Measurements from ENCODE around the gene SLC35E3.

SLC35E3 gene

GRCh38 chr12:68761442-68761812 lies 15.5 kb downstream of the SLC35E3 start:
- Mint-ChIP-seq H3K9me3 (no peaks in the 10 kb centered on the region), H3K27ac (no peak overlapping the region), H3K4me3 (no peak overlapping the region), H3K36me3 (ENCODE audit: low read depth) (peaks cover 17% of the 10 kb centered on the region), H3K27me3 (no peaks in the 10 kb centered on the region), H3K4me1 (no peaks in the 10 kb centered on the region)
- no peak for DNase-seq
- ATAC-seq, result no peak

GRCh38 chr12:68761901-68762630 lies 16.1 kb downstream of the SLC35E3 start:
- DNase-seq, result no peak
- Mint-ChIP-seq H3K9me3 (no peaks in the 10 kb centered on the region), H3K27ac (no peak overlapping the region), H3K4me3 (no peak overlapping the region), H3K4me1 (no peaks in the 10 kb centered on the region), H3K36me3 (ENCODE audit: low read depth) (peaks cover 14% of the 10 kb centered on the region), H3K27me3 (no peaks in the 10 kb centered on the region)
- no peak for ATAC-seq

- Mint-ChIP-seq H3K36me3 (ENCODE audit: low read depth) (peaks cover 13% of the 10 kb centered on the region), H3K27ac (no peak overlapping the region), H3K27me3 (no peaks in the 10 kb centered on the region), H3K4me3 (no peak overlapping the region), H3K9me3 (no peaks in the 10 kb centered on the region), H3K4me1 (no peaks in the 10 kb centered on the region)
- no peak for ATAC-seq
- no peak for DNase-seq
Observed at GRCh38 chr12:68762691-68763090, 16.7 kb downstream of the SLC35E3 start.

GRCh38 chr12:68765696-68766095 lies 19.7 kb downstream of the SLC35E3 start:
- no peaks in the 10 kb centered on the region for H3K4me1 Mint-ChIP-seq
- no peaks in the 10 kb centered on the region for H3K27me3 Mint-ChIP-seq
- no peaks in the 10 kb centered on the region for H3K9me3 Mint-ChIP-seq
- no peak overlapping the region for H3K27ac Mint-ChIP-seq
- ATAC-seq (no peak), DNase-seq (no peak)
- H3K4me3 Mint-ChIP-seq, result no peak overlapping the region
- H3K36me3 Mint-ChIP-seq (ENCODE audit: low read depth), result peaks cover 8% of the 10 kb centered on the region

- H3K27ac Mint-ChIP-seq, result no peak overlapping the region
- H3K9me3 Mint-ChIP-seq, result no peaks in the 10 kb centered on the region
- H3K27me3 Mint-ChIP-seq, result no peaks in the 10 kb centered on the region
- H3K4me3 Mint-ChIP-seq, result no peak overlapping the region
- no peak for DNase-seq
- H3K36me3 Mint-ChIP-seq (ENCODE audit: low read depth), result peaks cover 8% of the 10 kb centered on the region
- no peak for ATAC-seq
- peaks cover 2% of the 10 kb centered on the region for H3K4me1 Mint-ChIP-seq
Observed at GRCh38 chr12:68766646-68767045, 20.7 kb downstream of the SLC35E3 start.

GRCh38 chr12:68767191-68767590 lies 21.2 kb downstream of the SLC35E3 start:
- Mint-ChIP-seq H3K9me3 (no peaks in the 10 kb centered on the region), H3K27ac (no peak overlapping the region)
- no peak for ATAC-seq

GRCh38 chr12:68768431-68768939 lies 22.5 kb downstream of the SLC35E3 start:
- H3K4me3 Mint-ChIP-seq, result no peak overlapping the region
- no peak for ATAC-seq
- no peaks in the 10 kb centered on the region for H3K9me3 Mint-ChIP-seq
- H3K27ac Mint-ChIP-seq, result no peak overlapping the region
- H3K4me1 Mint-ChIP-seq, result peaks cover 15% of the 10 kb centered on the region
- peaks cover 5% of the 10 kb centered on the region for H3K36me3 Mint-ChIP-seq (ENCODE audit: low read depth)
- no peak for DNase-seq
- no peaks in the 10 kb centered on the region for H3K27me3 Mint-ChIP-seq

More at GRCh38 chr12:68767191-68767590, 21.2 kb downstream of the SLC35E3 start:
- Mint-ChIP-seq H3K36me3 (ENCODE audit: low read depth) (peaks cover 5% of the 10 kb centered on the region), H3K4me1 (peaks cover 2% of the 10 kb centered on the region), H3K27me3 (no peaks in the 10 kb centered on the region), H3K4me3 (no peak overlapping the region)
- DNase-seq, result no peak

- Mint-ChIP-seq H3K27me3 (no peaks in the 10 kb centered on the region), H3K9me3 (no peaks in the 10 kb centered on the region), H3K27ac (no peak overlapping the region), H3K36me3 (ENCODE audit: low read depth) (no peaks in the 10 kb centered on the region), H3K4me1 (peaks cover 21% of the 10 kb centered on the region), H3K4me3 (no peak overlapping the region)
- ATAC-seq (no peak), DNase-seq (no peak)
Observed at GRCh38 chr12:68769941-68770340, 24.0 kb downstream of the SLC35E3 start.

- DNase-seq, result no peak
- no peaks in the 10 kb centered on the region for H3K9me3 Mint-ChIP-seq
- H3K36me3 Mint-ChIP-seq (ENCODE audit: low read depth), result no peaks in the 10 kb centered on the region
- ATAC-seq, result no peak
- H3K4me1 Mint-ChIP-seq, result peaks cover 21% of the 10 kb centered on the region
- H3K4me3 Mint-ChIP-seq, result no peak overlapping the region
- H3K27ac Mint-ChIP-seq, result no peak overlapping the region
- no peaks in the 10 kb centered on the region for H3K27me3 Mint-ChIP-seq
Observed at GRCh38 chr12:68771223-68771925, 25.4 kb downstream of the SLC35E3 start.

GRCh38 chr12:68772714-68773113 lies 26.7 kb downstream of the SLC35E3 start:
- Mint-ChIP-seq H3K27ac (peak overlapping the region; percentile 70), H3K4me3 (peak overlapping the region; percentile 21), H3K27me3 (no peaks in the 10 kb centered on the region), H3K9me3 (no peaks in the 10 kb centered on the region), H3K4me1 (peaks cover 21% of the 10 kb centered on the region), H3K36me3 (ENCODE audit: low read depth) (no peaks in the 10 kb centered on the region)
- no peak for ATAC-seq
- DNase-seq, result no peak

- ATAC-seq, result no peak
- H3K27me3 Mint-ChIP-seq, result no peaks in the 10 kb centered on the region
Observed at GRCh38 chr12:68773582-68773981, 27.6 kb downstream of the SLC35E3 start.

GRCh38 chr12:68775121-68775630 lies 29.2 kb downstream of the SLC35E3 start:
- H3K4me1 Mint-ChIP-seq, result peaks cover 21% of the 10 kb centered on the region
- no peaks in the 10 kb centered on the region for H3K9me3 Mint-ChIP-seq
- no peaks in the 10 kb centered on the region for H3K36me3 Mint-ChIP-seq (ENCODE audit: low read depth)
- no peaks in the 10 kb centered on the region for H3K27me3 Mint-ChIP-seq
- no peak for DNase-seq
- no peak for ATAC-seq
- H3K4me3 Mint-ChIP-seq, result no peak overlapping the region
- H3K27ac Mint-ChIP-seq, result no peak overlapping the region

More at GRCh38 chr12:68773582-68773981, 27.6 kb downstream of the SLC35E3 start:
- peaks cover 21% of the 10 kb centered on the region for H3K4me1 Mint-ChIP-seq
- no peak overlapping the region for H3K4me3 Mint-ChIP-seq
- H3K36me3 Mint-ChIP-seq (ENCODE audit: low read depth), result no peaks in the 10 kb centered on the region
- no peaks in the 10 kb centered on the region for H3K9me3 Mint-ChIP-seq
- no peak overlapping the region for H3K27ac Mint-ChIP-seq
- no peak for DNase-seq

- DNase-seq, result no peak
- Mint-ChIP-seq H3K36me3 (ENCODE audit: low read depth) (no peaks in the 10 kb centered on the region), H3K27ac (no peak overlapping the region), H3K4me3 (no peak overlapping the region), H3K4me1 (peaks cover 20% of the 10 kb centered on the region), H3K9me3 (no peaks in the 10 kb centered on the region), H3K27me3 (no peaks in the 10 kb centered on the region)
- ATAC-seq, result no peak
Observed at GRCh38 chr12:68776976-68777610, 31.1 kb downstream of the SLC35E3 start.

GRCh38 chr12:68779280-68779679 lies 33.3 kb downstream of the SLC35E3 start:
- no peak for DNase-seq
- no peak for ATAC-seq
- no peaks in the 10 kb centered on the region for H3K4me1 Mint-ChIP-seq
- H3K4me3 Mint-ChIP-seq, result no peak overlapping the region
- H3K9me3 Mint-ChIP-seq, result no peaks in the 10 kb centered on the region
- H3K27ac Mint-ChIP-seq, result no peak overlapping the region
- H3K27me3 Mint-ChIP-seq, result no peaks in the 10 kb centered on the region
- no peaks in the 10 kb centered on the region for H3K36me3 Mint-ChIP-seq (ENCODE audit: low read depth)

- no peak for DNase-seq
- H3K36me3 Mint-ChIP-seq (ENCODE audit: low read depth), result no peaks in the 10 kb centered on the region
- ATAC-seq, result no peak
- H3K9me3 Mint-ChIP-seq, result no peaks in the 10 kb centered on the region
- H3K4me1 Mint-ChIP-seq, result no peaks in the 10 kb centered on the region
- no peaks in the 10 kb centered on the region for H3K27me3 Mint-ChIP-seq
- H3K27ac Mint-ChIP-seq, result no peak overlapping the region
- H3K4me3 Mint-ChIP-seq, result no peak overlapping the region
Observed at GRCh38 chr12:68780731-68781130, 34.8 kb downstream of the SLC35E3 start.
